Mesodermal cell (in vitro differentiated cells): ENCODE data around the gene HOXB8.

ENCODE experiments used
- H3K27ac ChIP-seq: 2 replicates; pipeline ENCODE4 v1.7.0; 2013; ENCODE audit warnings: mild to moderate bottlenecking, low read depth, low read length, moderate library complexity; ENCODE audit not compliant: severe bottlenecking
- H3K36me3 ChIP-seq: 2 replicates; pipeline ENCODE4 v1.7.1; 2013; ENCODE audit warnings: mild to moderate bottlenecking, low read length, moderate library complexity; ENCODE audit not compliant: control insufficient read depth, insufficient read depth
- H3K4me1 ChIP-seq: one replicate; pipeline ENCODE4 v1.7.1; 2013; ENCODE audit warnings: mild to moderate bottlenecking, low read length; ENCODE audit not compliant: insufficient read depth, control insufficient read depth, poor library complexity, severe bottlenecking
- H3K4me3 ChIP-seq: 2 replicates; pipeline ENCODE4 v1.7.0; 2013; ENCODE audit warnings: low read length, control low read depth, mild to moderate bottlenecking; ENCODE audit not compliant: insufficient read depth, poor library complexity, severe bottlenecking; ENCODE audit errors: extremely low read depth
- H3K9me3 ChIP-seq: 2 replicates; pipeline ENCODE4 v1.7.1; 2013; ENCODE audit warnings: mild to moderate bottlenecking, low read length, moderate library complexity; ENCODE audit not compliant: control insufficient read depth
- WGBS, 2 experiments: methylation state at CpG; one replicate each; pipeline ENCODE4 v1.1.5; 2013; ENCODE audit warnings: missing lambda C conversion rate in 2 of 2; ENCODE audit not compliant: insufficient coverage in 2 of 2; 5-methylcytosine and 5-hydroxymethylcytosine counted together

Gene HOXB8

GRCh38 chr17:48592057-48592514 is 23.0 kb downstream of the HOXB8 start:
- H3K4me1 ChIP-seq = peaks cover 32% of the 10 kb centered on the region

GRCh38 chr17:48591255-48592056 is 23.6 kb downstream of the HOXB8 start:
- WGBS, 2 experiments = 50 to 89% methylated on average over 1 to 2 of the region's 10 CpGs
- Histone ChIP-seq H3K9me3 (no peaks in the 10 kb centered on the region), H3K27ac (peak overlapping the region; percentile 20), H3K36me3 (no peaks in the 10 kb centered on the region), H3K4me1 (peaks cover 38% of the 10 kb centered on the region), H3K4me3 (peak overlapping the region; percentile 44)

More at GRCh38 chr17:48592057-48592514, 23.0 kb downstream of the HOXB8 start:
- Histone ChIP-seq H3K9me3 (no peaks in the 10 kb centered on the region), H3K36me3 (no peaks in the 10 kb centered on the region), H3K27ac (no peak overlapping the region), H3K4me3 (peak overlapping the region; percentile 44)
- WGBS, 2 experiments = 6 to 13% methylated on average over 16 to 26 of the region's 33 CpGs

DNA sequence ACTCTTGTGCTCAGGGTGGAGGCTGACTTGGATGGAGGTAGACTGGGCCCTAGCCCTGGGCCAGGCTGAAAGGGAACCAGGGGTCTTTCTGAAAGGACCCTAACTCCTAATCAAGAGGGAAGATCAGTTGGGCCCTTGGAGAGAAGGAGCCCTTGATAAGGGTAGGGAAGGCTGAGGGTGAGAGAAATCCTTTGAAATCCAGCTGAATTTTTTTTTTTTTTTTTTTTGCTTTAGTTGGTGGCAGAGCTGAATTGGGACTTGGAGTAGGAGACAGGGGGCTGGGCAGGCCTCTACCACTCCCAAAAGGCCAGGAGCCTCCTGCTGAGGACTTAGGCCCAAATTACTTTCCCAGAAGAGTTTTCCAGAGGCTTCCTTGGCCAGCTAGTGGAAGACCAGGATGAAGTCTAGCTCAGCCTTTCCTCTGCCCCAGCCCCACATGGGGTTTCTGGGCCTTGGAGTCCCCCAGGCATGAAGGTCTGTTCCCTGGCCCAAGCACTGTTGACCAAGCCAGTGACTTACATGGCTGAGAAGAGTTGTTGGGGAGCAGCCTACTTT is 24.4 kb downstream of the HOXB8 start:
- Histone ChIP-seq H3K27ac (peak overlapping the region; percentile 79), H3K9me3 (no peaks in the 10 kb centered on the region), H3K36me3 (no peaks in the 10 kb centered on the region), H3K4me1 (peaks cover 41% of the 10 kb centered on the region), H3K4me3 (peak overlapping the region; percentile 14)

DNA sequence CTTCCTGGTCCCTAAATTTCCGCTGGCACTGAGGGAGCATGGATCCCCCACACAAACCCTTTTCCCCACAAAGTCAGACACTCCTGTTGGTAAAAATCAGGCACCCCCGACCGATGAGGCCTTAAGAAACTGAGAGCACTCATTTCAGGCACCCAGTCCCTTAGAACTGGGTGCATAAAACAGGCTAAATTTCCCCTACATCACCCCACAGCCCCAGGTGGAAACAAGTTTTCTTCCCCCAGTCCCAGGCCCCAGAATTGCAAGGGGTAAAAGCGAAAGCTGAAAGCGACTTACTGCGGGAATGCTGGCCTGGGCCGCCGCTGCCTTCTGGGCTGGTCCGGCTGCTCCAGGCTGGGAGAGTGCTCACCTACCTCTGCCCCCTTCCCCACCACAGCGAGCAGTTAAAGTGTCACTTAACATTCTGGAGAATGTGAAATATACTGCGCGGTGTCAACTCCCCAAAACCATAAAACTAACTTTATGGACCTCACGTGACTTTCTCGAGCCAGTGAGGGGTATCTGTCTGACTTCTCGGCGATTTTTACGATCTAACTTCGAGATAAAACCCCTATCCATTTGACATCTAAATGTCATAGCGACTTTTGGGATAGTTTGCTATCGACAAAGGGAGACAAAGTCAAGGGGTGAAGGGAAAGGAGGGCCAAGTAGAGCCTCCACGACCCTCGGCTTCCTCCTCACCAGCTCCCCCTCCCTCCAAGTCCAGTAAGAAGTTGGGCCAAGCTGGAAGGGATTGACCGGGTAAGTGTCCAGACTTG is 25.1 kb downstream of the HOXB8 start, which contains the start of gene HOXB3:
Gene HOXB3 (minus strand): TSS at position 411 of the 776 bp plus-strand sequence. CDS start 37,767 bp downstream, outside the sequence.
- Histone ChIP-seq H3K27ac (peak within 1 kb of the TSS; percentile 79), H3K4me1 (peaks cover 38% of the 10 kb centered on the region), H3K4me3 (peak within 1 kb of the TSS; percentile 32), H3K9me3 (no peaks in the 10 kb centered on the region), H3K36me3 (no peaks in the 10 kb centered on the region)
- 17 to 21% methylated on average over 6 to 13 of the region's 23 CpGs for WGBS, 2 experiments

DNA sequence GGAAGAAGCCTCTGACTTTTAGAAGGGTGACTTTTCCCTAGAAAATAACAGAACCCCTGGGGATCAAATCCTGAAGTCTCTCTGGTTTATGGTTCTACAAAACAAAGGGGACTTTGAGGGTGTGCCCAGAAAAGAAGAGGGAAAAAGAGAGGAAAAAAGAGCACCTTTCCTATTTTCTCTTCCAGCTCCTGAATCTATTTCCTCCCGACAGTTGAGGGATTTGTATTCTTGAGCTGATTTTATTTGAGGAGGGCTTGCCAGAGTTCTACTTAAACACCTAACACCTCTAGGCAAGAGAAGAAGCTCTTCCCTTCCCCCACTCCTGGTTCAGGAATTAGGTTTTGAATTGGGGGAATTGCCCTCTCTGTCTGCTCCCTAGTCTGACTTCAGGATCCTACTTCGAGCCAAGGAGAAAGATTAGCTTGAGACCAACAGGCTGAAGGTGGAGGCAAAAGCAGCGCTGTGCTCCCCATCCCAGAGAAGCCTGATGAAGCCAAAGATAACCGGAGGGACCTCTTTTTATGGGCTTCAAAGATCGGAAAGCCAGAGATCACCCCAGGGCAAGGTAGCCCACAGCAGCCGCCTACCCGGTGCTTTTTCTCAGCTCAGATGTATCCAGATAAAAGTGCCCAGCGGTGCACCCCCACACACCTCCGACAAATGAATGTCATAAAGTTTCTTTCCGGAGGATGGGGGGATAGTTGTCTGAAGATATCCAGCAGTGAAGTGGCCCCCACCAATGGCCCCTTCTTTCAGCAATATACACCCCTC is 25.8 kb downstream of the HOXB8 start:
- Histone ChIP-seq H3K4me3 (peak overlapping the region; percentile 32), H3K4me1 (peaks cover 32% of the 10 kb centered on the region), H3K36me3 (no peaks in the 10 kb centered on the region), H3K9me3 (no peaks in the 10 kb centered on the region), H3K27ac (peak overlapping the region; percentile 73)
- 0 to 6% methylated on average over 3 to 5 of the region's 10 CpGs for WGBS, 2 experiments

DNA sequence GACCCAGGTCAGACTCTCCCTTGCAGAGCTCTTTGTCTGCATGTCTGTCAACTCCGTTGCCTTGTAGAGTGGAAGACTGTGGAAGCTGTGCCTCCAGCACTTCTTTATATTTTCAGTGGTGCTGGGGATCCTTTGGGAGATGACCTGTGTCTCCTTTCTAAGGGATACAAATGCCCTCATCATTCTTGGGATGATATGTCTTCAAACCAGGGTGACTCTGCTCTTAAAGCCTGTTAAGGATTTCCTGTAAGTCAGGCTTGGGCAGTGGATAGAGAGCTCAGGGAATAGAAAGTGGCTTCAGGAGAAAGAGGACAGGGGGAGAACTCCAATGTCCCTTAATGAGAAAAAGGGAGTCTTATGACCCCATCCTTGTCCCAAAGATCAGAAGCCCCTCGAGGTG is 26.6 kb downstream of the HOXB8 start:
- WGBS, 2 experiments = 14 to 25% methylated on average over 1 of the region's 2 CpGs
- Histone ChIP-seq H3K4me1 (peaks cover 30% of the 10 kb centered on the region), H3K27ac (peak overlapping the region; percentile 62), H3K36me3 (no peaks in the 10 kb centered on the region), H3K9me3 (no peaks in the 10 kb centered on the region), H3K4me3 (peak overlapping the region; percentile 24)

GRCh38 chr17:48588074-48588415 is 27.0 kb downstream of the HOXB8 start:
- Histone ChIP-seq H3K36me3 (no peaks in the 10 kb centered on the region), H3K4me3 (peak overlapping the region; percentile 24), H3K27ac (peak overlapping the region; percentile 62), H3K9me3 (no peaks in the 10 kb centered on the region), H3K4me1 (peaks cover 30% of the 10 kb centered on the region)
- 25 to 38% methylated on average over 1 of the region's 2 CpGs for WGBS, 2 experiments

- 17 to 25% methylated on average over 3 to 4 of the region's 5 CpGs for WGBS, 2 experiments
- Histone ChIP-seq H3K36me3 (no peaks in the 10 kb centered on the region), H3K27ac (peak overlapping the region; percentile 62), H3K4me3 (peak overlapping the region; percentile 24), H3K9me3 (no peaks in the 10 kb centered on the region), H3K4me1 (peaks cover 30% of the 10 kb centered on the region)
These were observed 27.6 kb downstream of the HOXB8 start for GRCh38 chr17:48587276-48588073.

DNA sequence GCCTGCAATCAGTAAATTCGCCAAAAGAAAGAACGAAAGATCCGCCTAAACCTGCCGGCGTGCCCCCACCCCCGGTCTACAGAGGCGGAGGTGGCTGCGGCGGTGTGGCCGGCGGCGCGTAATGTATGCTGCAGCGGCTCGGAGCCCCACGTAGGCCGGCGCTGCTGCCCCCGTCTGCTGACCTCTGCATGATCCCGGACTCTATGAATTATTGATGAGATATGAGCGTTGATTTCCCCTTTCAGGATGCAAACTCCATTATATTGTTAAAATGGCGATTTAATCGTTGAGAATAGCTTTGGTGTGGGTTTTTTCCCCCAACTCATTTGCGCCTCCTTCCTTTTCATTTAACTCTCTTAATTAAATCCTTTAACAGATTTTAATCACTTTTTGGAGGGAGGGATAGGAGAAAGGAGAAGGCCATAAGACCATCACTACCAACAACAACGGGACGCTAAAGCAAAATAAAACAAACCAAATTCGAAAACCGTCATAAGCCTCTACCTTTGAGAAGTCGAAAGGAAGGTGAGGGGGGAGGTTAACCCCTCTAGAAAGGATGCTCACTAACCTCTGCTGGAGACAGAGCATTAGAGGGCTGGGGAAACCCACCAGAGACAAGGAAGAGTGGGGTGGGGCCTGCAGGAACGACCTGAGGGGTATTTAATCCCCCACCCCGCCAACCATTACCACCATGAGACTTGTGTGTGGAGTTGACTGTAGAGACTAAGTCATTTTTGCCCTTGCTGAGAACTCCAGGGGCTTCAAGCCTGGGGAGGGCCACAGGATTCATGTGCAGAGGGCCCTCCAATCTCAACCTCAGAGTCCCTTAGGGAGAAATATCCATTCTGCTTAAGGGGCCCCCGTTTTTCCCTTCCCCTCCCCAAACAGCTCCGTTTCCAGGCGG is 28.5 kb downstream of the HOXB8 start:
- Histone ChIP-seq H3K27ac (peak overlapping the region; percentile 62), H3K36me3 (no peaks in the 10 kb centered on the region), H3K4me1 (peaks cover 30% of the 10 kb centered on the region), H3K9me3 (no peaks in the 10 kb centered on the region), H3K4me3 (peak overlapping the region; percentile 32)
- 1 to 2% methylated on average over 14 of the region's 34 CpGs for WGBS, 2 experiments
